ENCODE data around the gene KCP.

The KCP gene

DNA sequence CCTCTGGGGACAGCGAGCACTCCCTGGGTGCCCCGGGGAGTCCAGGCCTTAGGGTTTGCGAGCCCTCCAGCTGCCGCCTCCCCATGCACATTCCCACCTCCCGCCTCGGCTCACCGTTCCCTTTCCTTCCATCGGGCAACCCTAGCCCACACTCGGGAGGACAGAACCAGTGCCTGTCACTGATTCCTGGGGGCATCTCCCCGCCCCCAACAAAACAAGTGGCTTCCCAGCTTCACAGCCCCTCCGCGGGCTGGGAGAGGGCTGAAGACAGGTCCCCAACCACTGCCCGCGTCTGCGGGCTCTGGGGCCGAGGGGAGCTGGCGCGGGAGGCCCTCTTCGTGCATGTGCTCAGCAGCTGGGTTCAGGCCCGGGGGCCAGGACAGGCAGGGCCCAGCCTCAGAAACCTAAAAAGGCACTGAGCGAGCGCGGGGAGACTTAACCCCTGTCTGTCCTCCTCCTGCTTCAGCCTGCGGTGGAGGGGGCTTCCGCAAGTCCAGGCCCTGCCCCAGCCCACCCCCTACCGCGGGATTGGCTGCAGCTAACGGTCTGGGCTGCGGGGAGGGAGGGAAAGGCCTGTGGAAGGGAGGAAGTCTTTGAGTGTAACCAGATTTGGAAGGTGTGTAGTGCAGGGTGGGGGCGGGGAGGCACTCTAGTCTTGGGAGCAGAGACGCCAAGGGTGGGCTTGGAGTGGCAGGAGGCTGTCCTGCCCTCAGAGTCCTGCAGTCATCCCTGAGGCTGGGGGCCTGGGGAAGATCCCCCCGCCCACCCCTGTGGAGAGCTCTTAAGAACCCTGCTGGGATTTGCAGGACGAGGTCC, 79.1 kb downstream of the KCP start:
- DNase-seq = peak; percentile 31
- in situ Hi-C loops (cut with HindIII; ENCODE audit: low pct_ligation_motif_present, low sequenced_read_pairs) = no loop called here
- Histone ChIP-seq H3K27me3 (replicated peaks) (no peaks in the 10 kb centered on the region), H3K4me3 (ENCODE audit: low read depth, low read length) (peak overlapping the region; percentile 81), H3K36me3 (replicated peaks) (peaks cover 18% of the 10 kb centered on the region), H3K27ac (peak overlapping the region; percentile 57)
- TF ChIP-seq, protein P1, sequence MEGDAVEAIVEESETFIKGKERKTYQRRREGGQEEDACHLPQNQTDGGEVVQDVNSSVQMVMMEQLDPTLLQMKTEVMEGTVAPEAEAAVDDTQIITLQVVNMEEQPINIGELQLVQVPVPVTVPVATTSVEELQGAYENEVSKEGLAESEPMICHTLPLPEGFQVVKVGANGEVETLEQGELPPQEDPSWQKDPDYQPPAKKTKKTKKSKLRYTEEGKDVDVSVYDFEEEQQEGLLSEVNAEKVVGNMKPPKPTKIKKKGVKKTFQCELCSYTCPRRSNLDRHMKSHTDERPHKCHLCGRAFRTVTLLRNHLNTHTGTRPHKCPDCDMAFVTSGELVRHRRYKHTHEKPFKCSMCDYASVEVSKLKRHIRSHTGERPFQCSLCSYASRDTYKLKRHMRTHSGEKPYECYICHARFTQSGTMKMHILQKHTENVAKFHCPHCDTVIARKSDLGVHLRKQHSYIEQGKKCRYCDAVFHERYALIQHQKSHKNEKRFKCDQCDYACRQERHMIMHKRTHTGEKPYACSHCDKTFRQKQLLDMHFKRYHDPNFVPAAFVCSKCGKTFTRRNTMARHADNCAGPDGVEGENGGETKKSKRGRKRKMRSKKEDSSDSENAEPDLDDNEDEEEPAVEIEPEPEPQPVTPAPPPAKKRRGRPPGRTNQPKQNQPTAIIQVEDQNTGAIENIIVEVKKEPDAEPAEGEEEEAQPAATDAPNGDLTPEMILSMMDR (IDR thresholded peaks at IDR 0.05; ENCODE audit: low read depth, low read length, missing control alignments) = no peak

DNA sequence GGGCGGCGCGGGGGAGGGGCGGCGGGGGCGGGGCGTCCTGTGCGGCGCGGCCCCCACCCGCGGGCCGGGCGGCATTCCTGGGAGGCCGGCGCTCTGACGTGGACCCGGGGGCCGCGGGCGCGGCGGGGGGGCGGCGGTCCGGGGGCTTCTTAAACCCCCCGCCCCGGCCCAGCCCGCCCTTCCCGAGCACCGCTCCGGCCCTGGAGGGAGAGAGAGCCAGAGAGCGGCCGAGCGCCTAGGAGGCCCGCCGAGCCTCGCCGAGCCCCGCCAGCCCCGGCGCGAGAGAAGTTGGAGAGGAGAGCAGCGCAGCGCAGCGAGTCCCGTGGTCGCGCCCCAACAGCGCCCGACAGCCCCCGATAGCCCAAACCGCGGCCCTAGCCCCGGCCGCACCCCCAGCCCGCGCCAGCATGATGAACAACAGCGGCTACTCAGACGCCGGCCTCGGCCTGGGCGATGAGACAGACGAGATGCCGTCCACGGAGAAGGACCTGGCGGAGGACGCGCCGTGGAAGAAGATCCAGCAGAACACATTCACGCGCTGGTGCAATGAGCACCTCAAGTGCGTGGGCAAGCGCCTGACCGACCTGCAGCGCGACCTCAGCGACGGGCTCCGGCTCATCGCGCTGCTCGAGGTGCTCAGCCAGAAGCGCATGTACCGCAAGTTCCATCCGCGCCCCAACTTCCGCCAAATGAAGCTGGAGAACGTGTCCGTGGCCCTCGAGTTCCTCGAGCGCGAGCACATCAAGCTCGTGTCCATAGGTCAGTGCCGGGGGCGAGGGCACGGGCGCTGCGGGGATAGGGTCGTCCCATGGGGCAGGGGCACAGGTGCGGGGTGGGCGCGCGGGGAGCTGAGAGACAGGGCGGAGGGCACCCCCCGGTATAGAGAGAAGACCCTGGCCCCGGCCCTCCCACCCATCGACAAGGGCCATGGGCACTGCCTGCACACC, 80.0 kb downstream of the KCP start, which contains the start of gene FLNC:
TSS of gene FLNC (plus strand) at position 176 of the 947 bp plus-strand sequence. CDS start at position 408, 232 bp downstream.
- Histone ChIP-seq H3K27ac (peak within 1 kb of the TSS; percentile 57), H3K27me3 (replicated peaks) (no peaks in the 10 kb centered on the region), H3K36me3 (replicated peaks) (peaks cover 9% of the 10 kb centered on the region), H3K4me3 (ENCODE audit: low read depth, low read length) (peak within 1 kb of the TSS; percentile 81)
- peak; percentile 43 for DNase-seq
- TF ChIP-seq, protein P1 (IDR thresholded peaks at IDR 0.05; ENCODE audit: low read depth, low read length, missing control alignments) = no peak
- in situ Hi-C loops (cut with HindIII; ENCODE audit: low pct_ligation_motif_present, low sequenced_read_pairs) = no loop called here

DNA sequence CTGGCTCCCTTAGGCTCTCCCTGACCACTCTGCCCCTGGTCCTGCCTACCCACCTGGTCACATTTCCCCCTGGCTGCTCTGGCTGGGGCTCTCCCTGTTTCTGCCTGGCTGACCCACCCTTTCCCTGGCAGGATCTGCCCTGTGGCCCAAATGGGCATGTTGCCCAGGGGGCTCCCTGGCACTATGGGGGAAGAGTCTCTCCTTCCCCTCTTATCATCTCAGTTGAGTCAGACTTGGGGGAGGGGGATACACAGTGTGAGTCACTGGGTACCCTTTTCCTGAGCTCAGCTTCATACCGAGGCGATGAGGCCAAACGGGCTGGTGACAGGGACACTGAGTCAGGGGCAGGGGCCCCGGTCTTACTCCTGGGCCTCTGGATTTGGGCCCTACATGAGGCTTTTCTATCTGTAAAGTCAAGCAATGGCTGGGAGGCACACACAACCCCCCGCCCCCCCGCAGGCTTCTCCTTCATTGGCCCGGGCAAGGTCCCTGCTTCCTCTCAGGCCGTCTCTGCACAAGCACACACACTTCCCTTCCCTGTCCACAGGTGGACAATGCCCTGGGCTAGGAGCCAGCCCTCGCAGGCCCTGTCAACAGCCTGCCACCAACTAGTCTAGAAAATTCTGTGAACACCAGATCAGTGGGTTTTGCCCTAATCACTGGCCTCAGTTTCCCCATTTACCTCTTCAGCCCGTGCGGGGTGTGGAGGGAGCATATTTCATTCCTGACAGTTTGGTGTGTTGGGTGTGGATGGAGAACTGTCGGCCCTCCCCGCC, 80.9 kb downstream of the KCP start:
- Histone ChIP-seq H3K27ac (peak overlapping the region; percentile 46), H3K36me3 (replicated peaks) (no peaks in the 10 kb centered on the region), H3K4me3 (ENCODE audit: low read depth, low read length) (peak overlapping the region; percentile 40), H3K27me3 (replicated peaks) (no peaks in the 10 kb centered on the region)
- TF ChIP-seq, protein P1 (IDR thresholded peaks at IDR 0.05; ENCODE audit: low read depth, low read length, missing control alignments) = no peak
- in situ Hi-C loops (cut with HindIII; ENCODE audit: low pct_ligation_motif_present, low sequenced_read_pairs) = no loop called here
- DNase-seq = peak; percentile 71

DNA sequence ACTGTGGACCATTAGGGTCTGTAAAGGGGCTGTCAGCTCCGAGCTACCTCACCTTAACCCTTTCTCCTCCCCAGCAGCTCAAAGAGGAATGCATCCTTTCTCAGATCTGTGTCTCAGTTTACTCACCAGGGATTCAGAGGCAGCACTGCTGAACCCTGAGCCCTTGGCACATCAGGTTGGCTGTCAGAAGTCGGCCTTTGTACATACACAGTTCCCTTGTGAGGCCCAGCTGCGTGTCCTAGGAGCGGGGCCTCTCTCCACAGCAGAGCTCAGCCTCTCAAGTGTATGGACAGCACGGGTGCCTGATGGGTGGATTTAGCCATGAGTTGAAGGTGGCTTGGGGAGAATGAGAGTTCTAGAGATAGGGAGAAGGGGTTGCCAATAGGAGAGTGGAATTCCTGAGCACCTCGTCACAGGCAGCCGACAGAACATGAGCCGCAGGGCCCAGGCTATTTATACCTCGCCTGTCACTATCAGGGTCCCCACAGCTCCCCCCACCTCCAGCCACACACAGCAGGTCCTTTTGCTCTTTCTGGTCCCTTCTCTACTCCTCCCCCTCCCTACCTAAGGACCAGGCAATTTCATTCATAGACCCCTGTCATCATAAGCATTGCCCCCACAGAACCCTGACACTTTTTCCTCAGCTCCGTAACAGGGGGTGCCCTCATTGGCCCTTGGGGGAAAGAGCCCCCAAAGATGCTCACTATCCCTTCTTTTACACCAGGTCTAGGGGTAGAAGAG, 82.4 kb downstream of the KCP start:
- TF ChIP-seq, protein P1 (IDR thresholded peaks at IDR 0.05; ENCODE audit: low read depth, low read length, missing control alignments) = no peak
- peak; percentile 81 for DNase-seq
- H3K36me3 ChIP-seq (replicated peaks) = no peaks in the 10 kb centered on the region
- H3K27me3 ChIP-seq (replicated peaks) = no peaks in the 10 kb centered on the region
- in situ Hi-C loops (cut with HindIII; ENCODE audit: low pct_ligation_motif_present, low sequenced_read_pairs) = no loop called here
- peak overlapping the region; percentile 77 for H3K27ac ChIP-seq
- no peak overlapping the region for H3K4me3 ChIP-seq (ENCODE audit: low read depth, low read length)
